ENCODE results near the gene TMEFF2. TPM values are rescaled to one million over a fixed set of nuclear protein-coding genes. Genes with fewer than 3 reads are reported as not detected.
A peak's percentile ranks its signal among the peaks of the same experiment; 100 is the strongest.

The TMEFF2 gene
- total and polyA plus RNA-seq, 8 donors: 0.18 to 1.0 (median 0.39) TPM; not detected in 2

DNA sequence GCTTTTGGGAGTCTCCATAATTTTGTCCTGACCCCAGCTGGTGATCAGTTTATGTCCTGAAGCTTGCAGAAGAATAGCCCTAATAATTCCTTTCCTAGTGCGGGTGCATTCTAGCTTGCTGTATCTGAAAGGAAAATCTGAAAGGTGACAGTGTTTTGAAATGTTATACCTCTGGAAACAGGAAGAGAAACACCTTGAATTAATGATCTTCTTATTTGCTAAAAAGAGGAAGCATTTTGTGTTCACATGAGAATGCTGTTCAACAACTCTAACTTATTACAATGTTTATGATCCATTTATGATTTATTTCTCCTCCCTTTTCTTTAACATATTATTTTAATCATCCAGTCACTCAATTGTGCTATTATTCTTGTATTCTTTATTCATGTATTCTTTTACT is 280.9 kb downstream of the TMEFF2 start:
- intact Hi-C loops (cut with DNase I): no loop called here
- no peaks in the 10 kb centered on the region for H3K9me3 ChIP-seq
- H3K36me3 ChIP-seq: no peaks in the 10 kb centered on the region
- H3K4me1 ChIP-seq: no peaks in the 10 kb centered on the region
- no peaks in the 10 kb centered on the region for H3K27me3 ChIP-seq
- no peak overlapping the region for H3K4me3 ChIP-seq
- ATAC-seq (no peak), DNase-seq (no peak)
- no peak for TF ChIP-seq CTCF (IDR thresholded peaks at IDR 0.05)
- H3K27ac ChIP-seq: no peak overlapping the region

GRCh38 chr2:191912764-191913163 is 282.0 kb downstream of the TMEFF2 start:
- Histone ChIP-seq H3K27me3 (no peaks in the 10 kb centered on the region), H3K9me3 (no peaks in the 10 kb centered on the region), H3K4me1 (no peaks in the 10 kb centered on the region), H3K36me3 (no peaks in the 10 kb centered on the region), H3K27ac (no peak overlapping the region), H3K4me3 (no peak overlapping the region)
- no peak for TF ChIP-seq CTCF (IDR thresholded peaks at IDR 0.05)
- DNase-seq: no peak
- ATAC-seq: peak; percentile 14
- intact Hi-C loops (cut with DNase I): no loop called here

GRCh38 chr2:191910518-191910917 is 284.2 kb downstream of the TMEFF2 start:
- H3K36me3 ChIP-seq: no peaks in the 10 kb centered on the region
- DNase-seq (no peak), ATAC-seq (no peak)
- no peaks in the 10 kb centered on the region for H3K27me3 ChIP-seq
- intact Hi-C loops (cut with DNase I): no loop called here
- no peak overlapping the region for H3K27ac ChIP-seq
- no peaks in the 10 kb centered on the region for H3K4me1 ChIP-seq
- no peak overlapping the region for H3K4me3 ChIP-seq
- no peaks in the 10 kb centered on the region for H3K9me3 ChIP-seq
- no peak for TF ChIP-seq CTCF (IDR thresholded peaks at IDR 0.05)

DNA sequence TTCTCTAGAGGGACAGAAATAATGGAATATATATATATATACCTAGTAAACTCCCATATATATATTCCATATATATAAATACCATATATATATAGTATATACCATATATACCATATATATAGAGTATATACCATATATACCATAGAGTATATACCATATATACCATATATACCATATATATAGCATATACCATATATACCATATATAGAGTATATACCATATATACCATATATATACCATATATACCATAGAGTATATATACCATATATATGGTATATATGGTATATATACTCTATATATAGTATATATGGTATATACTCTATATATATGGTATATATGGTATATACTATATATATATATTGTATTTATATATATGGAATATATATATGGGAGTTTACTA is 285.9 kb downstream of the TMEFF2 start:
- Histone ChIP-seq H3K4me1 (no peaks in the 10 kb centered on the region), H3K27me3 (no peaks in the 10 kb centered on the region), H3K27ac (no peak overlapping the region), H3K4me3 (no peak overlapping the region), H3K36me3 (no peaks in the 10 kb centered on the region), H3K9me3 (no peaks in the 10 kb centered on the region)
- DNase-seq (no peak), ATAC-seq (no peak)
- no peak for TF ChIP-seq CTCF (IDR thresholded peaks at IDR 0.05)
- intact Hi-C loops (cut with DNase I): no loop called here

GRCh38 chr2:191907545-191907944 is 287.2 kb downstream of the TMEFF2 start:
- Histone ChIP-seq H3K36me3 (no peaks in the 10 kb centered on the region), H3K9me3 (no peaks in the 10 kb centered on the region), H3K27me3 (no peaks in the 10 kb centered on the region), H3K27ac (peak overlapping the region in 1 of 2 donors; percentile 7), H3K4me3 (no peak overlapping the region), H3K4me1 (no peaks in the 10 kb centered on the region)
- DNase-seq (peak in 1 of 4 donors; percentile 5), ATAC-seq (no peak)
- TF ChIP-seq CTCF (IDR thresholded peaks at IDR 0.05): no peak
- intact Hi-C loops (cut with DNase I): no loop called here

Measured in left lung (tissue), 10 donors.